Mesothelial cell of epicardium (in vitro differentiated cells): ENCODE results near the gene FAM168B. TPM values are rescaled to one million over a fixed set of nuclear protein-coding genes. Genes with fewer than 3 reads are reported as not detected.
A peak's percentile ranks its signal among the peaks of the same experiment; 100 is the strongest.
"Not testable (repeated sequence)": the region's sequence is repeated elsewhere in the genome, so short reads cannot be mapped to it uniquely, and the experiment has no call there.

Experiments used
- DNase-seq, 2 experiments: peaks; one replicate each; pipeline ENCODE4 v3.0.0; 2021; ENCODE audit warnings: low spot score in 2 of 2; ENCODE audit not compliant: unreplicated experiment in 2 of 2
- H3K27ac Mint-ChIP-seq: 2 replicates; pipeline ENCODE4 v1.8.0; 2021; ENCODE audit warnings: mixed read lengths
- H3K27me3 Mint-ChIP-seq: 2 replicates; pipeline ENCODE4 v1.8.0; 2021; ENCODE audit warnings: low read depth, mixed read lengths
- H3K36me3 Mint-ChIP-seq: 2 replicates; pipeline ENCODE4 v1.8.0; 2021; ENCODE audit warnings: mixed read lengths
- H3K4me1 Mint-ChIP-seq: 2 replicates; pipeline ENCODE4 v1.8.0; 2021; ENCODE audit warnings: mixed read lengths
- H3K4me3 Mint-ChIP-seq: 2 replicates; pipeline ENCODE4 v1.8.0; 2021; ENCODE audit warnings: mild to moderate bottlenecking, moderate library complexity, mixed read lengths
- H3K9me3 Mint-ChIP-seq: 2 replicates; pipeline ENCODE4 v1.8.0; 2021; ENCODE audit warnings: mixed read lengths
- total RNA-seq: library from RNA; stranded (reverse); gene quantifications from 3 replicates; pipeline ENCODE4 v1.2.1, GENCODE V29; 2021
- TF ChIP-seq, protein P1 (sequence below): fragments of 200-600 bp; sonication (generic); IDR thresholded peaks from one replicate; pipeline ENCODE4 v1.5.0; 2021; ENCODE audit warnings: antibody characterized with exemption; ENCODE audit not compliant: unreplicated experiment

FAM168B gene
- total RNA-seq, 1 donor from 2014 or later: 114 TPM

DNA sequence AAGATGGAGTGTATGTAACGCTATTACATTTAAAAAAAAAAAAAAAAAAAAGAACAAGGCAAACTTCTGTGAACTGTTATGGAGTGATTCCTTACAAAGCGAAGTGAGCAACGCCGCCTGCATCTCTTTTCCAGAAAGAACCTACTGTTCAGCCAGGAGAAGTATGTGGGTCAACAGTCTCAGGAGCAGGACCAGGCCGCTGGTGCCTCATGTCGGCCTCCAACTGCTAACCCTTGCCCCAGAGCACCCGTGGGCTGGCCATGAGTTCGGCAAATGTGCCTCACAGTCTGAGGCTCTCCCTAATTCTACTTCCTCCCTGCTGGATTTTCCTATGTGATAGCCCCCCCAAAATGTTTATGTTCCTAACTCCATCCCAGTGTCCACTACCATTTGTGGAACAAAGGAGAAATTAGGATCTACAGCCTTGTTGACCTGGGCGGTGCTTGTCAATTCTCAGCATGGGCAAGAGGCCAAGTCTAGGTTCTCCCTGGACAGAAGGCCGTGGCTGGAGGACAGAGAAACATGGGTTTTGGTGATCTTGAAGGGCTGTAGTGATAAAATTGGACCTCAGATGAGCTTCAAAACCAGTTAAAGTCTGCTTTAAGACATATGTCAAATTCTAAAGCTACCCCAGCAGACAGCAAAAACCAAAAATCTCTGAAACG lies 15.9 kb downstream of the FAM168B start:
- no peak overlapping the region for H3K27ac Mint-ChIP-seq
- H3K9me3 Mint-ChIP-seq: no peaks in the 10 kb centered on the region
- no peak for DNase-seq
- H3K27me3 Mint-ChIP-seq: no peaks in the 10 kb centered on the region
- H3K4me1 Mint-ChIP-seq: no peaks in the 10 kb centered on the region
- H3K36me3 Mint-ChIP-seq: peaks cover 50% of the 10 kb centered on the region
- H3K4me3 Mint-ChIP-seq: no peak overlapping the region
- TF ChIP-seq, protein P1, sequence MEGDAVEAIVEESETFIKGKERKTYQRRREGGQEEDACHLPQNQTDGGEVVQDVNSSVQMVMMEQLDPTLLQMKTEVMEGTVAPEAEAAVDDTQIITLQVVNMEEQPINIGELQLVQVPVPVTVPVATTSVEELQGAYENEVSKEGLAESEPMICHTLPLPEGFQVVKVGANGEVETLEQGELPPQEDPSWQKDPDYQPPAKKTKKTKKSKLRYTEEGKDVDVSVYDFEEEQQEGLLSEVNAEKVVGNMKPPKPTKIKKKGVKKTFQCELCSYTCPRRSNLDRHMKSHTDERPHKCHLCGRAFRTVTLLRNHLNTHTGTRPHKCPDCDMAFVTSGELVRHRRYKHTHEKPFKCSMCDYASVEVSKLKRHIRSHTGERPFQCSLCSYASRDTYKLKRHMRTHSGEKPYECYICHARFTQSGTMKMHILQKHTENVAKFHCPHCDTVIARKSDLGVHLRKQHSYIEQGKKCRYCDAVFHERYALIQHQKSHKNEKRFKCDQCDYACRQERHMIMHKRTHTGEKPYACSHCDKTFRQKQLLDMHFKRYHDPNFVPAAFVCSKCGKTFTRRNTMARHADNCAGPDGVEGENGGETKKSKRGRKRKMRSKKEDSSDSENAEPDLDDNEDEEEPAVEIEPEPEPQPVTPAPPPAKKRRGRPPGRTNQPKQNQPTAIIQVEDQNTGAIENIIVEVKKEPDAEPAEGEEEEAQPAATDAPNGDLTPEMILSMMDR: no peak

DNA sequence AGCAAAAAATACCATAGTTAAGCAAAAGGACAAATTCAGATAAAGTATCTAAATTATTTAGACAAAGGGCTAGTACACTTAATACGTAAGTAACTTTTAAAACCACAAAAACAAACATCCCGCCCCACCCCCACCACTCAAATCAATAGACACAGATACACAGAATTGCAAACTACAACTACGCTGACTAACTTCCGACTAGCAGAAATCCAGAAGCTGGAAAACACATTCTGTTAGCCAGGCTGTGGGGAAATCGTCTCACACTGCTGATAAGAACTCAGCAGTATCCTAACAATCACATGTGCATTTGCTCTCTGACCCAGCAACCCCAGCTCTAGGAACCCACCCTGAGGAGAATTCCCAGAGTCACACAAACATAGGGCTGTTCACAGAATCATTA lies 16.6 kb downstream of the FAM168B start:
- H3K27ac Mint-ChIP-seq: no peak overlapping the region
- DNase-seq: no peak

DNA sequence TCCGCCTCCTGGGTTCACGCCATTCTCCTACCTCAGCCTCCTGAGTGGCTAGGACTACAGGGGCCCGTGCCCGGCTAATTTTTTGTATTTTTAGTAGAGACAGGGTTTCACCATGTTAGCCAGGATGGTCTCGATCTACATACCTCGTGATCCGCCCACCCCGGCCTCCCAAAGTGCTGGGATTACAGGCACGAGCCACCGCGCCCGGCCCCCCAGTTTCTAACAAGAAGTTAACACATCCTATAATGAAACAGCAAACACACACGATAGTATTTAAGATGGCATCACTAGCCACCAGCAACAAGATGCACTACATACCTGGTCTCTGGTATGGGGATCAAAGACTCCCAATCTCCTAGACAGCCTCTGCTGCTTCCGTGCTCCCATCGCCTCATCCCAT lies 17.7 kb downstream of the FAM168B start:
- not testable (repeated sequence) for H3K27ac Mint-ChIP-seq, H3K27me3 Mint-ChIP-seq, H3K9me3 Mint-ChIP-seq, H3K4me1 Mint-ChIP-seq, H3K4me3 Mint-ChIP-seq, DNase-seq
- H3K36me3 Mint-ChIP-seq: peaks cover 50% of the 10 kb centered on the region

More for the DNA sequence above, 16.6 kb downstream of the FAM168B start:
- Mint-ChIP-seq H3K36me3 (peaks cover 47% of the 10 kb centered on the region), H3K4me1 (no peaks in the 10 kb centered on the region), H3K27me3 (no peaks in the 10 kb centered on the region), H3K9me3 (no peaks in the 10 kb centered on the region), H3K4me3 (no peak overlapping the region)
- TF ChIP-seq, protein P1: no peak

DNA sequence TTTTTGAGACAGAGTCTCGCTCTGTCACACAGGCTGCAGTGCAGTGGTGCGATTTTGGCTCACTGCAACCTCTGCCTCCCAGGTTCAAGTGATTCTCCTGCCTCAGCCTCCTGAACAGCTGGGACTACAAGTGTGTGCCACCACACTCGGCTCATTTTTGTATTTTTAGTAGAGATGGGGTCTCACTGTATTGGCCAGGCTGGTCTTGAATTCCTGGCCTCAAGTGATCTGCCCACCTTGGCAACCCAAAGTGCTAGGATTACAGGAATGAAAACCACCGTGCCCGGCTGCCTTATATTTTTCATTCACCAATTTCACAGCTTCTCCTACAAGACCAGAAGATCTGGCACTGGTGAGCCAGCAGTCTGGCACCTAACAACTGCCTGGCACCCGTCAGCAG lies 25.1 kb downstream of the FAM168B start:
- peaks cover 50% of the 10 kb centered on the region for H3K36me3 Mint-ChIP-seq
- H3K4me3 Mint-ChIP-seq, H3K27me3 Mint-ChIP-seq, DNase-seq, H3K9me3 Mint-ChIP-seq, H3K27ac Mint-ChIP-seq: not testable (repeated sequence)
- peaks cover 10% of the 10 kb centered on the region for H3K4me1 Mint-ChIP-seq

DNA sequence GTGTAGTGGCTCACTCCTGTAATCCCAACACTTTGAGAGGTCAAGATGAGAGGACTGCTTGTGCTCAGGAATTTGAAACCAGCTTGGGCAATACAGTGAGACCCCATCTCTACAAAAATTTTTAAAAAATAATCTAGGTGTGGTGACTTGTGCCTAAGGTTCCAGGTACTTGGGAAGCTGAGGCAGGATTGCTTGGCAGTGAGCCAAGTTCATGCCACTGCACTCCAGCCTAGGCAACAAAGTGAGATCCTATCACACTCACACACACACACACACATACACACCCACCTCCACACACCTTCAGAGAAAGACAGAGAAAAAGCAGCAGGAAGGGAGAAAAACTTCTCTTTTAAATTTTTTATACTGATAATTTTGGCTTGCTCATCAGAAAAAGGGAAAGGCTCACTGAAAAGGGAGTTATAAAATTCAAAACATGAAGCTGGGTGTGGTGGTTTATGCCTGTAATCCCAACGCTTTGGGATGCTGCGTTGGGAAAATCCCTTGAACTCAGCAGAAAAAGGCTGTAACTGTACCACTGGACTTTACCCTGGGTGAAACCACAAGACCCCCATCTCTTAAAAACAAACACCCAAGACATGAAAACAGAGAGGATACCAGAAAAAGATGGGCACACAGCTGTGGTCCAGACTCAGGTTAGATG lies 25.7 kb downstream of the FAM168B start:
- no peak for DNase-seq
- Mint-ChIP-seq H3K4me3 (no peak overlapping the region), H3K9me3 (no peaks in the 10 kb centered on the region)

DNA sequence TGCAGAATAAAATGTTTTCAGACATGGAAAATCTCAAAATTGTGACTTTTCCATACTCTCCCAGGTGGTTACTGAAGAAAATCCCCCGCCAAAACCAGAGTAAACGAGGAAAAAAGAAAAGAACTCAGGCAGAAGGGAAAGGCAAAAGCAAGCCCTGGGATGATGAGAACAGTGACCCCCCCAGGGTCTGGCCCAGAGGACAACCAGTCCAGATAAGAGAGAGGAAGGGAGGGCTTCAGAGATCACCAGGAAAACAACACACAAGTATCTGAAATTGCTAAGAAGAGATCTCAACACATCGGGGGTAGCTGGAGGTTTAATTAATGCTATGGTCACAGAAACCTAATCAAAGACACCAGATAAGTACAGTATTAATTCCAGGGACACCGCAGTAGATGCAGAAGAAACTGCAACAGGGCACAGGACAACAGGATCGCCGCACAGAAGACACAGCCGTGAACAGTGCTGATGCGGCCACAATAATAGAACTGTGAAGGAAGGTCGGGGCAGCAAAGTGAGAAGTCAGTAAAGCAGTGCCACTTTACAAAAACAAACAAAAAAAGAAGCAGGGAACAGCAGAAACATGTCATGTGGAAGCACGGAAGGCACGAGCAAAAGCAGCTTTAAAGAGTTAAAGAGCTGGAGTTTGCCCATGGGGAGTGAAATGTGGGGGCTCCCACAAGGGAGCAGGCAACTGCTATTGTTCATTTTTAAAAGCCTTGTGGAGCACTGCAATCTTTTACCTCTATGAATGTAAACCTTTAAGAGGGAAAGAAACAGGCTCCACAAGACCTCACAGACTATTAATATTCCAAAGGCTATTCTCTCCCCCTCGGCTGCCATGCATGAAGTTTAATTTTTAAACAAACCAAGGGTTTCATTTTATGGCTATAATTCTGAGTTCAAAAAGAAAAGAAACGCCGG lies 28.4 kb downstream of the FAM168B start:
- TF ChIP-seq, protein P1: no peak
- DNase-seq: no peak
- Mint-ChIP-seq H3K36me3 (peaks cover 39% of the 10 kb centered on the region), H3K27me3 (no peaks in the 10 kb centered on the region), H3K9me3 (no peaks in the 10 kb centered on the region), H3K4me3 (no peak overlapping the region), H3K4me1 (peaks cover 16% of the 10 kb centered on the region), H3K27ac (peak overlapping the region; percentile 77)

More for the DNA sequence above, 25.7 kb downstream of the FAM168B start:
- no peaks in the 10 kb centered on the region for H3K27me3 Mint-ChIP-seq
- H3K36me3 Mint-ChIP-seq: peaks cover 50% of the 10 kb centered on the region
- peak overlapping the region; percentile 47 for H3K27ac Mint-ChIP-seq
- peaks cover 10% of the 10 kb centered on the region for H3K4me1 Mint-ChIP-seq
- TF ChIP-seq, protein P1: no peak
